Stimulated activated CD4-positive, alpha-beta T cell treated with anti-CD3 and anti-CD28 coated beads, Interleukin-2, amount 100 ng/mL, for 24 hours (primary cell): ENCODE results near the gene SCN1B.

ENCODE experiments used
- DNase-seq, 2 donors: peaks; one replicate each; pipeline ENCODE4 v3.0.0-alpha.2; 2020

The SCN1B gene

GRCh38 chr19:35076657-35077056 lies 46.4 kb downstream of the SCN1B start:
- no peak for DNase-seq

DNA sequence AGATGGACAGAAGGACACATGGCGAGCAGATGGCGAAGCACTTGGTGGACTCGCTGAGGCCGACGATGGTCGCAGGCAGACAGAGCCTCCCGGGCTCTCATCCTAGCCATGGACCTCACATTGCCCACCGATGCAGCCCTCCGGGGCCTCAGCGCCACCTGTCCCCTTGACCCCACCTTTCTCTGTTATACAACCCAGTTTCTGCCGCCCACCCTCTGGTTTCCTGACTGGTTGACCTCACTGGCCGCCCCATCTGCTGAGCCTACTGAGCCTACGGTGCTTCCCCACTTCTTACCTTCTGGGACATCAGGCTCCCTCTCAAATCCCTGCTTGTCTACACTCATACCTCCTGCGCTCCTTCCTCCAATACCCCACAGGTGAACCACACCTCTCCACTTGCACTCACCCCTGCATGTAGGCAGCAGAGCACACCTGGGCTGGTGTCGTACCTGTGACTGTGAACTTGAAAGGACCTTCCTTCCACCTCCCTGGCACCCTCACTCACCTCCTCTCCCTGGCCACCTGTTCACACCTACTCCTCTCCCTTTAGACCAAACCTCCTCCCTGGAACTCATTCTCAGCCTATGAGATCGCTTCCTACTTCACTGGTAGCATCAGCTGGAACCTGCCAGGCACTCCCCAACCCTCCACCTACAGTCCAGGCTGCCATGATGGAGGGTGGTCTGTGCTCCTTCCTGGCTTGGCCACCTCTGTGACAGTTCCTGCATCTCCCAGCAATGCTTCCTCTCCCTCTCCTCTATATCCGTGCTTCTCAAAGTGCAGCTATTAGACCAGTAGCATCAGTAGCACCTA lies 47.3 kb downstream of the SCN1B start:
- no peak for DNase-seq

DNA sequence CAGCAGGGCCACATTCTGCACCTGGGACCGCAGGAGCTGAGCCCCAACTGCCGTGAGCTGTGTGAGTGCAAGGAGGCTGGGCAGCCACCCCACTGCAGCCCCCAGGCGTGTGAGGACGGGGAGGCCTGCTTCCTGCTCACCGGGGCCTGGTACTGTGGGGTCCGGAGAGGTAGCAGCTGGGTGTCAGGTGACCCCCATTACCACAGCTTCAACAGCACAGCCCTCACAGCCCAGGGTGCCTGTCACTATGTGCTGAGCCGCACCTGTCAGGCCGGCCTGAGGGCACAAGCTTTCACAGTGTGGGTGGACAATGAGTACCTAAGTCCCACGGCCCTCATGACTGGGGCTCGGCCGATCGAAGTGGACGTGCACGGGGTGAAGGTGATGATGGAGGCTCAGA lies 49.6 kb downstream of the SCN1B start:
- no peak for DNase-seq

DNA sequence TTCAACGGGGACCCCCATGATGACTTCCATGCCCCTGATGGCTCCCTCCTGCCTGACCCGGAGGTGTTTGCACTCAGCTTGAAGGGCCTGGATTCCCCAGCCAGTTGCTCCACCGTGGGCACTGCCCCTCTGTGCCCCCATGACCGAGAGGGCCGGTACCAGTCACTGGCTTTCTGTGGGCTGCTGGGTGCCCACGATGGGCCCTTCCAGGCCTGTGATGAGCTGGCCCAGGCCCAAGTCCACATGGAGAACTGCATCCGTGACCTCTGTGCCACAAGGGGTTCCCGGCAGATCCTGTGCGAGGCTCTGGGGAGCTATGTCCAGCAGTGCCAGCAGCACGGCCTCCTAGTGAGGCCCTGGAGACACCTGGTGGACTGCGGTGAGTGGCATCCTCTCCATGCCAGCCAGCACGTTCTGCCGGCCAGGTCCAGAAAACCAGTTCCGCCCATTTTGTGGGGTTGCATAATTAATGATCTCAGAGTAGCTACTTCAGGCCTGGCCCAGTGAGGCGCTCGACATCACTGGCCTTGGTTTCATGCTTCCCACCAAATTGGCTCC lies 50.4 kb downstream of the SCN1B start:
- no peak for DNase-seq

DNA sequence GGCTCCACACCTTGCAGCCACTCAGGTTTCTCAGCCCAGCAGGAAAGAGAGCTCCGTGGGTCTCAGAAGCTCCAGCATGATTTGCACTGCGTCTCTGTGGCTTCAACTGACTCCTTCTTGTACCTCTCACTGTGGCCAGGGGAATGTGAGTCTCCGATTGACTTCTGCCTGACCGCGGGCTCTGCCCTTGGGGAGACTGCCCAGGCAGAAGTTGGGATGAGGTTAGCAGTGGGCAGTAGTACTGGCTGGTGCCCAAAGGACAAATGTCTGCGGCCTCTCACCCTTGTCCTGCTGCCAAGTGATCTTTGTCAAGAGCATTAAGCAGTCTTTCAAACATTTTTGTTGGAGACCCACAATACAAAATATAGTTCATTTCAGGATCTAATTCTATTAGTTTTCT lies 50.9 kb downstream of the SCN1B start:
- DNase-seq = no peak

DNA sequence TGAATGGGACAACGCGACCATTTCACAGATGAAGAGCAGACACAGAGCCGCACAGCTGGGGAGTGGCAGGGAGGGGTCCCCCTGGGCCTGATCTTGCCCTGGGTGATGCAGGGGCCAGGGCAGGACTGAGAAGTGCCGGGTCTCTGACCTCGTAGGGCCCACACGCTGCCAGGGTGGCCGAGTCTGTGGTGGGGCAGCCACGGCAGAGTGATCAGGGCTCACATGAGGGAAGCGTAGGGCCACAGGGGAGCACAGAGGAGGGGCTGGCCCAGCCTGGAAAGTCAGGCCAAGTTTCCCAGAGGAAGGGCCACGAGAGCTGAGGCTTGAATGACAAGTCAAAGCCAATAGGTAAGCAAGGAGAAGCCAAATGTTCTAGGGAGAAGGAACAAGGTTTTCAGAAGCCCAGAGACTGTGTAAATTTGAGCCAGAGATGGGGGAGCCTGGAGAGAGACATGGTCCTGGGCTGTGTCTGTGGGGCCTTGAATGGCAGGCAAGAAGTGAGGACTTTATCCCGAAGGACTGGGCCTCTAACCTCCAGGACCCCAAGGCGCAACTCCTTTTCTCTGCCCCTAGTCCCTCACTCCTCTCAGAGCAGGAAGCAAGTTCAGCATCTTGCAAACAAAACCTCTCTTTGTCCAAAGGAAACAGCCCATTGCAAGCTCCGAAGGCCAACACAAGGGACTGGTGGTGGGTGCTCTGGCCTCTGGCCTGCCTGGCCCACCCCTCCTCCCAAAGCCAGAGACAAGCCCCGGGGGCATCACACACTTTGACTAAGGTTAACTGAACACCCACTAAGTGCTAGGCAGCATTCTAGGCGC lies 53.6 kb downstream of the SCN1B start:
- DNase-seq = no peak

GRCh38 chr19:35084509-35084762 lies 54.2 kb downstream of the SCN1B start:
- no peak for DNase-seq

- DNase-seq = no peak
These were observed 55.7 kb downstream of the SCN1B start for GRCh38 chr19:35085947-35086346.

- DNase-seq = no peak
These were observed 56.2 kb downstream of the SCN1B start for GRCh38 chr19:35086455-35086854.

- no peak for DNase-seq
These were observed 57.1 kb downstream of the SCN1B start for GRCh38 chr19:35087393-35087792.

DNA sequence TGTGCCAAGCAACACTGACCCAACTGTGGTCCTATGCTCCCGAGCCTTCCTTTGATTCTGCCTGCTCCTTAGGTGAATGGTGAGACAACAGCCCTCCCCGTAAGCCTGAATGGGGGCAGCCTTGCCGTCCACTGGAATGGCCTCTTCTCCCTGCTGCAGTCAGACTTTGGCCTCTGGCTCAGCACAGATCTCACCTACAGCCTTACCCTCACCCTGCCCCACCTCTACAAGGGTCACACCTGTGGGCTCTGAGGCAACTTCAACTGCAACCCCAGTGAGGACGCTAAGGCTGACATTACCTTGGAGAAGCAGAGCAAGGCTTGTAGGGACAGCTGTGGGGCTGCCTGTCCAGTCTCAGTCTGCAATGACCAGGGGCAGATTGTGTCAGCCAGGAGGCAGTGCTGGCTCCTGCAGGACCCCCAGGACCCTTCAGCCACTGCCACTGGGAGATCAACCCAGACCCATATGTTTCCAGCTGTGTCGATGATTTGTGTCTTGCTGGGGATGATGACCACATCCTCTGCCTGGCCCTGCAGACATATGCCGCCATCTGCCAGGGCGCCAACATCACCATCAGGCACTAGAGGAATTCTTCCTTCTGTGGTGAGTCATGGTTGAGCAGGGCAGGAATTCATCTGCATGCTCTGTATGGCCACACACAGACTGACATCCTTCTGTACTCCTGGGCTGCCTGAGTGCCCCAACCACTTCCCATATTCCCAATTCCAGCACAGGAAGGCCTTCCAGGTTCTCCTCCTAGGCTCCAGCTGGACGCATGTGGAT lies 58.1 kb downstream of the SCN1B start:
- DNase-seq = no peak

DNA sequence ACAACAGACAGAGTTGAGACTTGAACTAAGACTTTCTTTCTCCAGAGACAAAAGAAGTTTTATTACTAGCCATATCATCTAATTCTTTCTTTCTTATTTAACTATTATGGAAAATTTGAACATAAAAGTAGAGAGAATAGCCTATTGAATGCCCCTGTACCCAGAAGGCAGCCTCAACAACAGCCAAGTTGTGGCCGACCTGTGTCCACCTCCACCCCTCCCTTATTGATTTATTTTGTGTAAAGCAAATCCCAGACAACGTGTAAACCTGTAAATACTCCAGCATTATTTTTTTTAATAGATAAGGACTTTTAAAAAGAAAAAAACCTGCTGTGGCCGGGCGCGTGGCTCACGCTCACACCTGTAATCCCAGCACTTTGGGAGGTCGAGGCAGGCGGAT lies 59.3 kb downstream of the SCN1B start:
- DNase-seq = no peak
